Measurements from ENCODE around the gene LIX1.

DNA sequence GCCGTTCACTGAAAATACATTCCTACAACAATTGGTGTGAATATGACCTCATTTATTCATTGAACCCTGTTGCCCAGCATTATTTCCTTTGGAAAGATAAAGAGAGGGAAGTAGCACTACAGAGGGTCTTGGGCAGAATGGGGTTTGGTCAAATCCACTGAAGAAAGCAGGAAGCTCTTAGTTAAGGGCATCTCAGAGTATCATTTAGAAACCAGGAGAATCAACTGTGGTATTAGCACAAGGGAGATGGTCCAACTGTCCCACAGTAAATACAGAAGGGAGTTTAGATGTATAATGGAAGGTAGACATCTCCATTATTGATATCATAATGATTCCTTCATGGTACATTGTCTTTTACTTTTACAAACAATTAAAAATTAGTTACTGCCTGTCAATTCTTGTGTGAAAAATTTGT, 47.1 kb downstream of the LIX1 start:
- TF ChIP-seq POLR2AphosphoS5 (IDR thresholded peaks at IDR 0.05) (no peak), POLR2A (IDR thresholded peaks at IDR 0.05) (no peak)
- TF ChIP-seq, protein P1, sequence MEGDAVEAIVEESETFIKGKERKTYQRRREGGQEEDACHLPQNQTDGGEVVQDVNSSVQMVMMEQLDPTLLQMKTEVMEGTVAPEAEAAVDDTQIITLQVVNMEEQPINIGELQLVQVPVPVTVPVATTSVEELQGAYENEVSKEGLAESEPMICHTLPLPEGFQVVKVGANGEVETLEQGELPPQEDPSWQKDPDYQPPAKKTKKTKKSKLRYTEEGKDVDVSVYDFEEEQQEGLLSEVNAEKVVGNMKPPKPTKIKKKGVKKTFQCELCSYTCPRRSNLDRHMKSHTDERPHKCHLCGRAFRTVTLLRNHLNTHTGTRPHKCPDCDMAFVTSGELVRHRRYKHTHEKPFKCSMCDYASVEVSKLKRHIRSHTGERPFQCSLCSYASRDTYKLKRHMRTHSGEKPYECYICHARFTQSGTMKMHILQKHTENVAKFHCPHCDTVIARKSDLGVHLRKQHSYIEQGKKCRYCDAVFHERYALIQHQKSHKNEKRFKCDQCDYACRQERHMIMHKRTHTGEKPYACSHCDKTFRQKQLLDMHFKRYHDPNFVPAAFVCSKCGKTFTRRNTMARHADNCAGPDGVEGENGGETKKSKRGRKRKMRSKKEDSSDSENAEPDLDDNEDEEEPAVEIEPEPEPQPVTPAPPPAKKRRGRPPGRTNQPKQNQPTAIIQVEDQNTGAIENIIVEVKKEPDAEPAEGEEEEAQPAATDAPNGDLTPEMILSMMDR (IDR thresholded peaks at IDR 0.05 in 8 of 11, conservative IDR thresholded peaks at IDR 0.05 in 3 of 11), result no peak

Data from spleen (tissue), 7 donors.